ENCODE data around the gene WDR54.
A peak's percentile ranks its signal among the peaks of the same experiment; 100 is the strongest.

Gene WDR54

GRCh38 chr2:74439803-74440377 is 18.4 kb downstream of the WDR54 start:
- peak overlapping the region; percentile 55 to 84 for H3K4me3 ChIP-seq (ENCODE audit: insufficient read depth in 1 of 2, low read depth in 1 of 2, low read length in 2 of 2)
- H2BK15ac ChIP-seq (ENCODE audit: low read depth, poor library complexity, severe bottlenecking), result peak overlapping the region; percentile 5
- H3K14ac ChIP-seq (ENCODE audit: low read length in 2 of 2), result peak overlapping the region in 1 of 2 experiments; percentile 36
- peak overlapping the region; percentile 62 to 90 for H3K4ac ChIP-seq (ENCODE audit: low read depth in 1 of 2, low read length in 2 of 2)
- H3K18ac ChIP-seq (ENCODE audit: low read depth in 1 of 2, low read length in 2 of 2), result peak overlapping the region; percentile 78 to 95
- peak overlapping the region; percentile 19 for H2BK5ac ChIP-seq (ENCODE audit: low read depth, low read length, poor library complexity, severe bottlenecking)
- WGBS, result 6% methylated on average over 13 of the region's 14 CpGs
- peak overlapping the region; percentile 59 for H2AK5ac ChIP-seq (ENCODE audit: low read length, severe bottlenecking)
- no peaks in the 10 kb centered on the region for H3K9me3 ChIP-seq (ENCODE audit: control insufficient read depth, low read length)
- peak overlapping the region; percentile 82 for H3K4me2 ChIP-seq (ENCODE audit: low read length, poor library complexity, severe bottlenecking)
- H3K23ac ChIP-seq (ENCODE audit: low read length in 2 of 2), result no peak overlapping the region
- peak overlapping the region; percentile 96 for H2BK120ac ChIP-seq (ENCODE audit: low read depth, low read length)
- no peak overlapping the region for H2AFZ ChIP-seq (ENCODE audit: low read depth, low read length)
- peak; percentile 73 for DNase-seq
- H3K4me1 ChIP-seq (ENCODE audit: control insufficient read depth, insufficient read depth, low read depth, low read length), result peaks cover 33% of the 10 kb centered on the region
- peaks cover 5 to 12% of the 10 kb centered on the region in 2 experiments for H3K36me3 ChIP-seq (ENCODE audit: control insufficient read depth in 1 of 2, insufficient read depth in 2 of 2, low read depth in 1 of 2, low read length in 2 of 2)
- H3K79me1 ChIP-seq (replicated peaks; ENCODE audit: low read length, poor library complexity, severe bottlenecking), result peaks cover 31% of the 10 kb centered on the region
- H2BK12ac ChIP-seq (ENCODE audit: low read length in 2 of 2), result no peak overlapping the region
- H3K27ac ChIP-seq (ENCODE audit: low read length, poor library complexity, severe bottlenecking), result peak overlapping the region; percentile 85
- H3K9ac ChIP-seq (ENCODE audit: low read length), result peak overlapping the region; percentile 88
- peak overlapping the region; percentile 41 for H4K8ac ChIP-seq (ENCODE audit: low read length)
- H3K27me3 ChIP-seq (ENCODE audit: control insufficient read depth in 1 of 2, insufficient read depth in 1 of 2, low read length in 2 of 2), result peaks cover 0 to 12% of the 10 kb centered on the region in 2 experiments
- H4K91ac ChIP-seq (ENCODE audit: low read length), result peak overlapping the region; percentile 95

- Histone ChIP-seq H3K9me3 (ENCODE audit: control insufficient read depth, low read length) (no peaks in the 10 kb centered on the region), H3K4me3 (ENCODE audit: insufficient read depth in 1 of 2, low read depth in 1 of 2, low read length in 2 of 2) (peak overlapping the region; percentile 56 to 84), H2BK5ac (ENCODE audit: low read depth, low read length, poor library complexity, severe bottlenecking) (peak overlapping the region; percentile 24), H4K8ac (ENCODE audit: low read length) (peak overlapping the region; percentile 91), H2BK120ac (ENCODE audit: low read depth, low read length) (peak overlapping the region; percentile 57), H2AFZ (ENCODE audit: low read depth, low read length) (peak overlapping the region; percentile 74), H2BK15ac (ENCODE audit: low read depth, poor library complexity, severe bottlenecking) (peak overlapping the region; percentile 5), H3K79me1 (replicated peaks; ENCODE audit: low read length, poor library complexity, severe bottlenecking) (peaks cover 25% of the 10 kb centered on the region), H3K27ac (ENCODE audit: low read length, poor library complexity, severe bottlenecking) (peak overlapping the region; percentile 89), H3K9ac (ENCODE audit: low read length) (peak overlapping the region; percentile 88), H3K23ac (ENCODE audit: low read length in 2 of 2) (peak overlapping the region in 1 of 2 experiments; percentile 2), H3K4me2 (ENCODE audit: low read length, poor library complexity, severe bottlenecking) (peak overlapping the region; percentile 82), H3K4ac (ENCODE audit: low read depth in 1 of 2, low read length in 2 of 2) (peak overlapping the region; percentile 80 to 90), H2BK12ac (ENCODE audit: low read length in 2 of 2) (peak overlapping the region; percentile 1 to 70), H2AK5ac (ENCODE audit: low read length, severe bottlenecking) (no peak overlapping the region), H3K14ac (ENCODE audit: low read length in 2 of 2) (peak overlapping the region in 1 of 2 experiments; percentile 9), H3K36me3 (ENCODE audit: control insufficient read depth in 1 of 2, insufficient read depth in 2 of 2, low read depth in 1 of 2, low read length in 2 of 2) (peaks cover 0 to 10% of the 10 kb centered on the region in 2 experiments), H4K91ac (ENCODE audit: low read length) (peak overlapping the region; percentile 95), H3K18ac (ENCODE audit: low read depth in 1 of 2, low read length in 2 of 2) (peak overlapping the region; percentile 78 to 95), H3K4me1 (ENCODE audit: control insufficient read depth, insufficient read depth, low read depth, low read length) (peaks cover 33% of the 10 kb centered on the region), H3K27me3 (ENCODE audit: control insufficient read depth in 1 of 2, insufficient read depth in 1 of 2, low read length in 2 of 2) (peaks cover 0 to 12% of the 10 kb centered on the region in 2 experiments)
- peak; percentile 86 for DNase-seq
- 4% methylated on average over 39 of the region's 45 CpGs for WGBS
Measured at GRCh38 chr2:74440378-74441169, 19.0 kb downstream of the WDR54 start.

- H2BK120ac ChIP-seq (ENCODE audit: low read depth, low read length), result no peak overlapping the region
- H4K8ac ChIP-seq (ENCODE audit: low read length), result peak overlapping the region; percentile 91
- H2AK5ac ChIP-seq (ENCODE audit: low read length, severe bottlenecking), result no peak overlapping the region
- H3K4me1 ChIP-seq (ENCODE audit: control insufficient read depth, insufficient read depth, low read depth, low read length), result peaks cover 33% of the 10 kb centered on the region
- peaks cover 0 to 12% of the 10 kb centered on the region in 2 experiments for H3K27me3 ChIP-seq (ENCODE audit: control insufficient read depth in 1 of 2, insufficient read depth in 1 of 2, low read length in 2 of 2)
- H3K14ac ChIP-seq (ENCODE audit: low read length in 2 of 2), result no peak overlapping the region
- no peak overlapping the region for H3K4ac ChIP-seq (ENCODE audit: low read depth in 1 of 2, low read length in 2 of 2)
- H3K27ac ChIP-seq (ENCODE audit: low read length, poor library complexity, severe bottlenecking), result peak overlapping the region; percentile 89
- H2BK5ac ChIP-seq (ENCODE audit: low read depth, low read length, poor library complexity, severe bottlenecking), result no peak overlapping the region
- no peak overlapping the region for H4K91ac ChIP-seq (ENCODE audit: low read length)
- no peak overlapping the region for H2AFZ ChIP-seq (ENCODE audit: low read depth, low read length)
- H3K18ac ChIP-seq (ENCODE audit: low read depth in 1 of 2, low read length in 2 of 2), result peak overlapping the region; percentile 31 to 72
- peak overlapping the region; percentile 54 for H2BK15ac ChIP-seq (ENCODE audit: low read depth, poor library complexity, severe bottlenecking)
- H3K23ac ChIP-seq (ENCODE audit: low read length in 2 of 2), result no peak overlapping the region
- peak overlapping the region; percentile 88 for H3K9ac ChIP-seq (ENCODE audit: low read length)
- peaks cover 20% of the 10 kb centered on the region for H3K79me1 ChIP-seq (replicated peaks; ENCODE audit: low read length, poor library complexity, severe bottlenecking)
- peak overlapping the region; percentile 56 to 84 for H3K4me3 ChIP-seq (ENCODE audit: insufficient read depth in 1 of 2, low read depth in 1 of 2, low read length in 2 of 2)
- 11% methylated on average over 33 of the region's 33 CpGs for WGBS
- no peak for DNase-seq
- H3K9me3 ChIP-seq (ENCODE audit: control insufficient read depth, low read length), result no peaks in the 10 kb centered on the region
- H3K4me2 ChIP-seq (ENCODE audit: low read length, poor library complexity, severe bottlenecking), result peak overlapping the region; percentile 82
- H2BK12ac ChIP-seq (ENCODE audit: low read length in 2 of 2), result peak overlapping the region; percentile 49 to 70
- H3K36me3 ChIP-seq (ENCODE audit: control insufficient read depth in 1 of 2, insufficient read depth in 2 of 2, low read depth in 1 of 2, low read length in 2 of 2), result peaks cover 0 to 5% of the 10 kb centered on the region in 2 experiments
Measured at GRCh38 chr2:74441170-74441689, 19.7 kb downstream of the WDR54 start.
